SK-N-SH (cell line): ENCODE measurements around the gene WBP1. TPM values are rescaled to one million over a fixed set of nuclear protein-coding genes. Genes with fewer than 3 reads are reported as not detected.

Source experiments
- CTCF ChIA-PET: fragments of 300-600, 350-600 bp; formaldehyde crosslinking; extraction: SDS; loops from one replicate; lab custom pipeline; 2021; lab: Yijun Ruan, JAX
- POLR2A ChIA-PET: fragments of 350-600 bp; sonication (Branson Sonifier 250); formaldehyde crosslinking; extraction: SDS; loops from one replicate; lab custom pipeline; 2020; ENCODE audit warnings: antibody characterized with exemption, inconsistent platforms; lab: Yijun Ruan, JAX
- DNase-seq: peaks from one replicate; pipeline ENCODE4 v3.0.0; 2012
- H2AFZ ChIP-seq: fragments of 200-600 bp; sonication (generic); 2 replicates; pipeline ENCODE4 v1.8.1; 2016; ENCODE audit warnings: antibody characterized with exemption, mild to moderate bottlenecking, low read depth
- H3F3A ChIP-seq: fragments of 200-600 bp; sonication (generic); replicated peaks from 2 replicates; pipeline ENCODE3; 2016; ENCODE audit warnings: antibody characterized with exemption, mild to moderate bottlenecking; ENCODE audit not compliant: insufficient read depth
- H3K27ac ChIP-seq, 2 experiments: fragments of 200-500 bp in 1 of 2; fragments of 200-600 bp in 1 of 2; sonication (Bioruptor generic) in 1 of 2; sonication (generic), shearing (Covaris generic) in 1 of 2; 2 replicates each; pipeline versions ENCODE4 v1.5.1 to v1.6.1; 2014 to 2016; ENCODE audit warnings: low read depth in 2 of 2, inconsistent platforms in 1 of 2, low read length in 1 of 2, mild to moderate bottlenecking in 1 of 2, mixed read lengths in 1 of 2
- H3K27me3 ChIP-seq: fragments of 200-600 bp; sonication (generic), shearing (Covaris generic); 2 replicates; pipeline ENCODE4 v1.6.1; 2016; ENCODE audit warnings: mixed run types; ENCODE audit not compliant: insufficient read depth
- H3K36me3 ChIP-seq, 2 experiments: fragments of 200-500 bp in 1 of 2; fragments of 200-600 bp in 1 of 2; sonication (Bioruptor generic) in 1 of 2; sonication (generic) in 1 of 2; replicated peaks in 1 of 2; 2 replicates each; pipeline versions ENCODE3 to v1.5.1; 2014 to 2016; ENCODE audit warnings: low read length in 1 of 2, mild to moderate bottlenecking in 1 of 2; ENCODE audit not compliant: insufficient read depth in 2 of 2, control insufficient read depth in 1 of 2
- H3K4me1 ChIP-seq, 2 experiments: fragments of 200-500 bp in 1 of 2; fragments of 200-600 bp in 1 of 2; sonication (Bioruptor generic) in 1 of 2; sonication (generic), shearing (Covaris generic) in 1 of 2; 2 replicates each; pipeline versions ENCODE4 v1.5.1 to v1.6.1; 2014 to 2016; ENCODE audit warnings: low read depth in 1 of 2, low read length in 1 of 2, mixed run types in 1 of 2; ENCODE audit not compliant: insufficient read depth in 2 of 2, control insufficient read depth in 1 of 2
- H3K4me2 ChIP-seq: fragments of 200-600 bp; sonication (generic), shearing (Covaris generic); 2 replicates; pipeline ENCODE4 v1.6.1; 2017; ENCODE audit warnings: mixed run types
- H3K4me3 ChIP-seq, 2 experiments: fragments of 200-500 bp in 1 of 2; fragments of 200-600 bp in 1 of 2; sonication (Bioruptor generic) in 1 of 2; sonication (generic), shearing (Covaris generic) in 1 of 2; 2 replicates each; pipeline versions ENCODE4 v1.5.1 to v1.8.1; 2014 to 2016; ENCODE audit warnings: low read depth in 2 of 2, inconsistent platforms in 1 of 2, low read length in 1 of 2, mild to moderate bottlenecking in 1 of 2, mixed read lengths in 1 of 2, moderate library complexity in 1 of 2
- H3K79me2 ChIP-seq: fragments of 200-600 bp; sonication (generic); 2 replicates; pipeline ENCODE4 v1.8.1; 2017; ENCODE audit warnings: mild to moderate bottlenecking; ENCODE audit not compliant: insufficient read depth
- H3K9ac ChIP-seq: fragments of 200-600 bp; sonication (generic); 2 replicates; pipeline ENCODE4 v1.6.1; 2017; ENCODE audit warnings: mixed run types
- H3K9me2 ChIP-seq: fragments of 200-600 bp; sonication (generic); 2 replicates; pipeline ENCODE4 v1.6.1; 2017; ENCODE audit warnings: mixed run types
- H3K9me3 ChIP-seq: fragments of 200-600 bp; sonication (generic); 2 replicates; pipeline ENCODE4 v1.6.1; 2017; ENCODE audit warnings: mixed run types, mild to moderate bottlenecking, moderate library complexity
- H4K20me1 ChIP-seq: fragments of 200-600 bp; sonication (generic); 2 replicates; pipeline ENCODE4 v1.6.1; 2017; ENCODE audit warnings: mild to moderate bottlenecking, mixed run types; ENCODE audit not compliant: insufficient read depth
- CHD2 ChIP-seq: fragments of 150-350 bp; IDR thresholded peaks from 2 replicates; pipeline ENCODE4 v1.6.1; 2018; ENCODE audit warnings: low read length; ENCODE audit not compliant: partially characterized antibody
- ELF1 ChIP-seq: IDR thresholded peaks from 2 replicates; pipeline ENCODE4 v1.4.0; 2012
- EP300 ChIP-seq, 2 experiments: IDR thresholded peaks; 2 replicates each; pipeline versions ENCODE4 v1.4.0 to v1.6.1; 2012; ENCODE audit warnings: borderline replicate concordance in 1 of 2, low read depth in 1 of 2, low read length in 1 of 2
- EZH2phosphoT487 ChIP-seq: fragments of 200-600 bp; sonication (generic); IDR thresholded peaks from 2 replicates; pipeline ENCODE4 v1.6.1; 2017; ENCODE audit warnings: low read depth, mixed run types, mild to moderate bottlenecking, antibody characterized with exemption, moderate library complexity, borderline replicate concordance
- FOSL2 ChIP-seq: IDR thresholded peaks from 2 replicates; pipeline ENCODE4 v1.4.0; 2012; ENCODE audit warnings: low read depth, mild to moderate bottlenecking, moderate library complexity, borderline replicate concordance
- FOXJ3 ChIP-seq: sonication (generic); formaldehyde crosslinking; IDR thresholded peaks from 2 replicates; pipeline ENCODE4 v1.5.1; 2020; ENCODE audit warnings: mild to moderate bottlenecking, missing genetic modification reagents
- FOXM1 ChIP-seq: IDR thresholded peaks from 2 replicates; pipeline ENCODE4 v1.4.0; 2012; ENCODE audit warnings: low read depth, mild to moderate bottlenecking
- GABPA ChIP-seq: IDR thresholded peaks from 2 replicates; pipeline ENCODE4 v1.4.0; 2012; ENCODE audit warnings: low read depth, mild to moderate bottlenecking
- GATA2 ChIP-seq: sonication (generic); formaldehyde crosslinking; IDR thresholded peaks from 2 replicates; pipeline ENCODE4 v1.5.0; 2020; ENCODE audit warnings: mild to moderate bottlenecking, missing genetic modification reagents
- IRF3 ChIP-seq: fragments of 150-350 bp; IDR thresholded peaks from 2 replicates; pipeline ENCODE4 v1.6.1; 2016; ENCODE audit warnings: mild to moderate bottlenecking, low read depth, low read length
- JUND ChIP-seq: IDR thresholded peaks from 2 replicates; pipeline ENCODE4 v1.4.0; 2012
- MEF2A ChIP-seq: IDR thresholded peaks from 2 replicates; pipeline ENCODE4 v1.4.0; 2012; ENCODE audit warnings: low read depth, borderline replicate concordance
- MXI1 ChIP-seq: IDR thresholded peaks from 2 replicates; pipeline ENCODE4 v1.6.1; 2012; ENCODE audit warnings: mild to moderate bottlenecking, low read depth, low read length, improper control_type of control experiment
- NRF1 ChIP-seq: IDR thresholded peaks from 2 replicates; pipeline ENCODE4 v1.6.1; 2012; ENCODE audit warnings: low read depth, mild to moderate bottlenecking, low read length
- POLR2AphosphoS5 ChIP-seq: IDR thresholded peaks from 2 replicates; pipeline ENCODE4 v1.6.1; 2012; ENCODE audit warnings: low read depth, low read length
- RFX5 ChIP-seq: IDR thresholded peaks from 2 replicates; pipeline ENCODE4 v1.6.1; 2012; ENCODE audit warnings: mild to moderate bottlenecking, improper control_type of control experiment, low read length
- YY1 ChIP-seq: IDR thresholded peaks from 2 replicates; pipeline ENCODE4 v1.4.0; 2012; ENCODE audit warnings: low read depth, mild to moderate bottlenecking
- WGBS: methylation state at CpG from one replicate; pipeline ENCODE4 v1.1.6; 2017; ENCODE audit warnings: low lambda C conversion rate; 5-methylcytosine and 5-hydroxymethylcytosine counted together
- polyA plus RNA-seq, 3 experiments: library from polyadenylated mRNA; depleted of rRNA; stranded (reverse); fragments of >200 nt; gene quantifications; 2 replicates each; pipeline ENCODE4 v1.2.3, GENCODE V29; 2012
- TF ChIP-seq, protein P1 (sequence below): IDR thresholded peaks from 2 replicates; pipeline ENCODE4; 2012

Gene WBP1
- polyA plus RNA-seq, 1 of the 3 experiments (the other 2 are of a cell fraction) = 184 TPM

- DNase-seq = no peak
- Histone ChIP-seq H3K9me3 (no peaks in the 10 kb centered on the region), H2AFZ (no peak overlapping the region), H3F3A (peaks cover 33% of the 10 kb centered on the region), H3K9me2 (no peaks in the 10 kb centered on the region), H3K9ac (no peak overlapping the region), H3K4me2 (no peak overlapping the region), H3K79me2 (peaks cover 26% of the 10 kb centered on the region), H3K36me3 (peaks cover 22 to 32% of the 10 kb centered on the region in 2 experiments)
- ChIA-PET POLR2A (interaction anchor here (0.6 to 6.9 kb wide), 3 partner anchors 14 to 113 kb away, joined by 4 to 60 read pairs (median 6); partner anchors contain the start of genes PCGF1 and WBP1), CTCF (interaction anchor here (0.8 to 3.9 kb wide), 6 partner anchors 9 to 139 kb away, joined by 3 to 28 read pairs (median 4); partner anchors contain the start of gene TLX2)
- 97% methylated on average over 5 of the region's 6 CpGs for WGBS
- TF ChIP-seq MEF2A (no peak), EP300 (IDR thresholded peaks at IDR 0.05; ENCODE audit: borderline replicate concordance in 1 of 2, low read depth in 1 of 2, low read length in 1 of 2) (no peak), GABPA (no peak), JUND (no peak), ELF1 (no peak), NRF1 (no peak), YY1 (no peak), POLR2AphosphoS5 (no peak), EZH2phosphoT487 (no peak), FOXJ3 (CRISPR knock-in tag) (no peak), CHD2 (no peak), IRF3 (no peak), FOXM1 (no peak), RFX5 (no peak), MXI1 (no peak), FOSL2 (no peak), GATA2 (CRISPR knock-in tag) (no peak)
- TF ChIP-seq, protein P1, sequence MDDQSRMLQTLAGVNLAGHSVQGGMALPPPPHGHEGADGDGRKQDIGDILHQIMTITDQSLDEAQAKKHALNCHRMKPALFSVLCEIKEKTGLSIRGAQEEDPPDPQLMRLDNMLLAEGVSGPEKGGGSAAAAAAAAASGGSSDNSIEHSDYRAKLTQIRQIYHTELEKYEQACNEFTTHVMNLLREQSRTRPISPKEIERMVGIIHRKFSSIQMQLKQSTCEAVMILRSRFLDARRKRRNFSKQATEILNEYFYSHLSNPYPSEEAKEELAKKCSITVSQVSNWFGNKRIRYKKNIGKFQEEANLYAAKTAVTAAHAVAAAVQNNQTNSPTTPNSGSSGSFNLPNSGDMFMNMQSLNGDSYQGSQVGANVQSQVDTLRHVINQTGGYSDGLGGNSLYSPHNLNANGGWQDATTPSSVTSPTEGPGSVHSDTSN = no peak
- TF ChIP-seq, all 33 proteins: peak for 0
- no peaks in the 10 kb centered on the region for H3K27me3 ChIP-seq
- H4K20me1 ChIP-seq = no peaks in the 10 kb centered on the region
- peaks cover 6 to 7% of the 10 kb centered on the region in 2 experiments; a peak in 2 of 4 replicates for H3K4me1 ChIP-seq
- H3K27ac ChIP-seq = no peak overlapping the region
- no peak overlapping the region for H3K4me3 ChIP-seq
Measured at GRCh38 chr2:74474481-74474880, 16.2 kb downstream of the WBP1 start.
